WTC11 (cell line): ENCODE data around the gene UCKL1. TPM values are rescaled to one million over a fixed set of nuclear protein-coding genes. Genes with fewer than 3 reads are reported as not detected.

Experiments used
- ARID4B ChIP-seq: sonication (generic); formaldehyde crosslinking; IDR thresholded peaks from 2 replicates; pipeline ENCODE4 v1.8.0; 2023; ENCODE audit warnings: missing genetic modification reagents, mild to moderate bottlenecking, borderline replicate concordance
- ATF1 ChIP-seq: sonication (generic); formaldehyde crosslinking; IDR thresholded peaks from 2 replicates; pipeline ENCODE4 v1.8.1; 2023; ENCODE audit warnings: mild to moderate bottlenecking, moderate library complexity, missing genetic modification reagents
- ATF6 ChIP-seq: sonication (generic); formaldehyde crosslinking; IDR thresholded peaks from 2 replicates; pipeline ENCODE4 v1.8.1; 2023; ENCODE audit warnings: mild to moderate bottlenecking, missing genetic modification reagents
- ETV6 ChIP-seq: sonication (generic); formaldehyde crosslinking; IDR thresholded peaks from 2 replicates; pipeline ENCODE4 v1.8.1; 2022; ENCODE audit warnings: mild to moderate bottlenecking, missing genetic modification reagents
- FOXP4 ChIP-seq: sonication (generic); formaldehyde crosslinking; IDR thresholded peaks from 2 replicates; pipeline ENCODE4 v1.8.0; 2022; ENCODE audit warnings: mild to moderate bottlenecking, missing genetic modification reagents
- MYBL2 ChIP-seq: sonication (generic); formaldehyde crosslinking; IDR thresholded peaks from 2 replicates; pipeline ENCODE4 v1.8.1; 2023; ENCODE audit warnings: mild to moderate bottlenecking, moderate library complexity, missing genetic modification reagents
- SP1 ChIP-seq: sonication (generic); formaldehyde crosslinking; conservative IDR thresholded peaks from 2 replicates; pipeline ENCODE4 v1.8.1; 2022; ENCODE audit warnings: missing genetic modification reagents
- ZBTB43 ChIP-seq: sonication (generic); formaldehyde crosslinking; IDR thresholded peaks from 2 replicates; pipeline ENCODE4 v1.8.1; 2023; ENCODE audit warnings: mild to moderate bottlenecking, missing genetic modification reagents
- ZNF138 ChIP-seq: sonication (generic); formaldehyde crosslinking; conservative IDR thresholded peaks from 2 replicates; pipeline ENCODE4 v1.8.1; 2022; ENCODE audit warnings: mild to moderate bottlenecking, moderate library complexity, missing genetic modification reagents
- ZNF532 ChIP-seq: fragments of 250-450 bp; sonication (Bioruptor Pico); IDR thresholded peaks from 2 replicates; pipeline ENCODE4 v1.9.0; 2021; ENCODE audit warnings: mild to moderate bottlenecking, borderline replicate concordance
- total RNA-seq: library from RNA; stranded (reverse); gene quantifications from 3 replicates; pipeline ENCODE4 v1.2.3, GENCODE V29; 2021

Gene UCKL1
- total RNA-seq, 1 experiment from 2014 or later, result 51.2 TPM

- TF ChIP-seq ZNF532 (CRISPR knock-in tag), result no peak
- TF ChIP-seq FOXP4, result no peak
- TF ChIP-seq ATF1 (CRISPR knock-in tag), result no peak
- TF ChIP-seq ZNF138 (CRISPR knock-in tag), result no peak
- TF ChIP-seq SP1 (CRISPR knock-in tag), result no peak
- no peak for TF ChIP-seq ETV6 (CRISPR knock-in tag)
- TF ChIP-seq ATF6 (CRISPR knock-in tag), result no peak
- TF ChIP-seq ARID4B (CRISPR knock-in tag), result no peak
- no peak for TF ChIP-seq ZBTB43 (CRISPR knock-in tag)
- TF ChIP-seq MYBL2 (CRISPR knock-in tag), result no peak
Measured at GRCh38 chr20:63942969-63943807, 13.0 kb downstream of the UCKL1 start (continued).
